ENCODE measurements around the gene GFOD2.
"Not testable (repeated sequence)": the region's sequence is repeated elsewhere in the genome, so short reads cannot be mapped to it uniquely, and the experiment has no call there.

Gene GFOD2

GRCh38 chr16:67704110-67704509 lies 15.0 kb downstream of the GFOD2 start:
- no peak for DNase-seq (ENCODE audit: low read depth in 3 of 3)

- DNase-seq (ENCODE audit: low read depth in 3 of 3), result no peak
Observed at GRCh38 chr16:67703626-67704025, 15.5 kb downstream of the GFOD2 start.

GRCh38 chr16:67702130-67702529 lies 17.0 kb downstream of the GFOD2 start:
- DNase-seq (ENCODE audit: low read depth in 3 of 3), result no peak

GRCh38 chr16:67701420-67701819 lies 17.7 kb downstream of the GFOD2 start:
- no peak for DNase-seq (ENCODE audit: low read depth in 3 of 3)

- no peak for DNase-seq (ENCODE audit: low read depth in 3 of 3)
Observed at GRCh38 chr16:67699265-67699664, 19.9 kb downstream of the GFOD2 start.

- no peak for DNase-seq (ENCODE audit: low read depth in 3 of 3)
Observed at GRCh38 chr16:67697422-67698185, 21.5 kb downstream of the GFOD2 start.

- DNase-seq (ENCODE audit: low read depth in 3 of 3), result no peak
Observed at GRCh38 chr16:67694611-67695010, 24.5 kb downstream of the GFOD2 start.

- DNase-seq (ENCODE audit: low read depth in 3 of 3), result not testable (repeated sequence)
Observed at GRCh38 chr16:67693517-67694285, 25.4 kb downstream of the GFOD2 start.

GRCh38 chr16:67685388-67686112 lies 33.6 kb downstream of the GFOD2 start:
- no peak for DNase-seq (ENCODE audit: low read depth in 3 of 3)

GRCh38 chr16:67683767-67684166 lies 35.3 kb downstream of the GFOD2 start:
- DNase-seq (ENCODE audit: low read depth in 3 of 3), result no peak

GRCh38 chr16:67679935-67680897 lies 38.9 kb downstream of the GFOD2 start:
- DNase-seq (ENCODE audit: low read depth in 3 of 3), result no peak

GRCh38 chr16:67678354-67679023 lies 40.6 kb downstream of the GFOD2 start:
- no peak for DNase-seq (ENCODE audit: low read depth in 3 of 3)

GRCh38 chr16:67677712-67678111 lies 41.4 kb downstream of the GFOD2 start:
- DNase-seq (ENCODE audit: low read depth in 3 of 3), result no peak

GRCh38 chr16:67676939-67677338 lies 42.2 kb downstream of the GFOD2 start:
- no peak for DNase-seq (ENCODE audit: low read depth in 3 of 3)

GRCh38 chr16:67676516-67676915 lies 42.6 kb downstream of the GFOD2 start:
- DNase-seq (ENCODE audit: low read depth in 3 of 3), result no peak

GRCh38 chr16:67675999-67676398 lies 43.1 kb downstream of the GFOD2 start:
- no peak for DNase-seq (ENCODE audit: low read depth in 3 of 3)

GRCh38 chr16:67675579-67675935 lies 43.6 kb downstream of the GFOD2 start:
- no peak for DNase-seq (ENCODE audit: low read depth in 3 of 3)

GRCh38 chr16:67674851-67675578 lies 44.1 kb downstream of the GFOD2 start:
- DNase-seq (ENCODE audit: low read depth in 3 of 3), result no peak

- DNase-seq (ENCODE audit: low read depth in 3 of 3), result no peak
Observed at GRCh38 chr16:67673712-67674580, 45.2 kb downstream of the GFOD2 start.

All from stimulated activated CD4-positive, alpha-beta T cell treated with anti-CD3 and anti-CD28 coated beads, TNF-alpha, amount 100 ng/mL, for 24 hours (primary cell).